Suprapubic skin (tissue), 4 donors: ENCODE measurements around the gene C5orf63. TPM values are rescaled to one million over a fixed set of nuclear protein-coding genes. Genes with fewer than 3 reads are reported as not detected.

Experiments
- DNase-seq, 2 donors: peaks; one replicate each; pipeline ENCODE4 v3.0.0-alpha.2; 2019; ENCODE audit warnings: low spot score in 2 of 2
- H3K27ac ChIP-seq: fragments of 200-600 bp; sonication (generic); one replicate; pipeline ENCODE4 v1.5.1; 2019
- H3K27me3 ChIP-seq: fragments of 200-600 bp; sonication (generic); one replicate; pipeline ENCODE4 v1.5.1; 2019
- H3K36me3 ChIP-seq: fragments of 200-600 bp; sonication (generic); one replicate; pipeline ENCODE4 v1.5.1; 2019
- H3K4me1 ChIP-seq: fragments of 200-600 bp; sonication (generic); one replicate; pipeline ENCODE4 v1.5.1; 2019
- H3K4me3 ChIP-seq: fragments of 200-600 bp; sonication (generic); one replicate; pipeline ENCODE4 v1.5.1; 2019; ENCODE audit warnings: mild to moderate bottlenecking
- H3K9me3 ChIP-seq: fragments of 200-600 bp; sonication (generic); one replicate; pipeline ENCODE4 v1.5.1; 2019
- EP300 ChIP-seq: sonication (generic); formaldehyde crosslinking; IDR thresholded peaks from one replicate; pipeline ENCODE4 v1.6.1; 2017; ENCODE audit warnings: antibody characterized with exemption
- POLR2A ChIP-seq, 2 donors: fragments of 450-650 bp; IDR thresholded peaks; one replicate each; pipeline ENCODE4 v1.6.1; 2017; ENCODE audit warnings: antibody characterized with exemption in 2 of 2, mild to moderate bottlenecking in 2 of 2, moderate library complexity in 2 of 2
- POLR2AphosphoS5 ChIP-seq, 3 donors: sonication (generic); formaldehyde crosslinking; IDR thresholded peaks; one replicate each; pipeline ENCODE4 v1.6.1; 2017; ENCODE audit warnings: antibody characterized with exemption in 3 of 3
- WGBS: methylation state at CpG from one replicate; pipeline ENCODE4 v1.1.5; 2018; 5-methylcytosine and 5-hydroxymethylcytosine counted together
- total RNA-seq, 4 donors: library from RNA; depleted of rRNA; stranded (reverse); fragments of >200 nt; gene quantifications; one replicate each; pipeline ENCODE4 v1.1.0, GENCODE V29; 2016
- TF ChIP-seq, protein P1 (sequence below), 2 donors: fragments of 200-600 bp in 1 of 2; fragments of 450-650 bp in 1 of 2; sonication (generic) in 1 of 2; IDR thresholded peaks; one replicate each; pipeline ENCODE4 v1.5.1; 2016 to 2019; ENCODE audit warnings: antibody characterized with exemption in 2 of 2, mild to moderate bottlenecking in 1 of 2, moderate library complexity in 1 of 2

The C5orf63 gene
- total RNA-seq, 4 donors from 2014 or later: 0.98 to 9.5 (median 2.0) TPM

DNA sequence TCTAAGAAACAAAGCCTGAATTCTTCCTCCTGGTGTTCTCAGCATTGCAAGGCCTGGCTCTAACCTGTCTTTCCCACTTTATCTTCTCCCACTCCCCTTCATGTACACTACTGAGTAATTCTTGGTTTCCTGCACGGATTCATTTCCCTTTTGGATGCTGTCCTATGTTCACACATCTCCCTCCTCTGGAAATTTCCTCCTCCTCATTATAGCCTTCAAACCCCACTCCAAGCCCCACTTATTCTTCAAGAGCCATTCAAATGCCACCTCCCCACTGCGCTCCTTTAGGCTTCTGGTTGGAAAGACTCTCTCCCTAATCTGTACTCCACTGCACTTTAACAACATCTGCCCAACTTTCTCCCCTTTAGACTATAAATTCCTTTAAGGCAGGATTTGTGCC is 28.2 kb upstream of the C5orf63 start:
- no peaks in the 10 kb centered on the region for H3K4me1 ChIP-seq
- WGBS: 60% methylated on average over 2 of the region's 2 CpGs
- no peaks in the 10 kb centered on the region for H3K27me3 ChIP-seq
- H3K4me3 ChIP-seq: no peak overlapping the region
- no peaks in the 10 kb centered on the region for H3K36me3 ChIP-seq
- TF ChIP-seq, protein P1, sequence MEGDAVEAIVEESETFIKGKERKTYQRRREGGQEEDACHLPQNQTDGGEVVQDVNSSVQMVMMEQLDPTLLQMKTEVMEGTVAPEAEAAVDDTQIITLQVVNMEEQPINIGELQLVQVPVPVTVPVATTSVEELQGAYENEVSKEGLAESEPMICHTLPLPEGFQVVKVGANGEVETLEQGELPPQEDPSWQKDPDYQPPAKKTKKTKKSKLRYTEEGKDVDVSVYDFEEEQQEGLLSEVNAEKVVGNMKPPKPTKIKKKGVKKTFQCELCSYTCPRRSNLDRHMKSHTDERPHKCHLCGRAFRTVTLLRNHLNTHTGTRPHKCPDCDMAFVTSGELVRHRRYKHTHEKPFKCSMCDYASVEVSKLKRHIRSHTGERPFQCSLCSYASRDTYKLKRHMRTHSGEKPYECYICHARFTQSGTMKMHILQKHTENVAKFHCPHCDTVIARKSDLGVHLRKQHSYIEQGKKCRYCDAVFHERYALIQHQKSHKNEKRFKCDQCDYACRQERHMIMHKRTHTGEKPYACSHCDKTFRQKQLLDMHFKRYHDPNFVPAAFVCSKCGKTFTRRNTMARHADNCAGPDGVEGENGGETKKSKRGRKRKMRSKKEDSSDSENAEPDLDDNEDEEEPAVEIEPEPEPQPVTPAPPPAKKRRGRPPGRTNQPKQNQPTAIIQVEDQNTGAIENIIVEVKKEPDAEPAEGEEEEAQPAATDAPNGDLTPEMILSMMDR (IDR thresholded peaks at IDR 0.05): no peak
- TF ChIP-seq EP300 (no peak), POLR2AphosphoS5 (IDR thresholded peaks at IDR 0.05) (no peak)
- no peak for DNase-seq
- H3K27ac ChIP-seq: no peak overlapping the region
- no peaks in the 10 kb centered on the region for H3K9me3 ChIP-seq

DNA sequence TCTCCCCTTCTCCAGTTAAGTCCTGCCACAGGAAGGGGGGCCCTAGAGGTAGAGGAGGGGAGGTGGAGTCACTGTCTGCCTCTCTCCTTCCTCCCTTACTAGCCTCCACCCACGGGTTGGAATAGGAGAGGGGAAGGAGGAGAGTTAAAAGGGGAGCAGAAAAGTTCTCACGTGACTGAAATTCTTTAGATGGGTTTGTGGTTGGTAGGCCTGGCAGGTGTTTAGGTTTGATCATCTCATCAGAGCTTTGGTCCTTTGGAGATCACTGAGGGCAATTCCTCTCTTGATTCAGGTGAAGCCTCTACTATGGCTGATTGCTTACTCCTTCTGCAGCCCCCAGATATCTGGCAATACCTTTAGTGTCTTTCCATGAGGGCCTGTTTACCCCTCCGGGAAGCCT is 24.9 kb upstream of the C5orf63 start:
- Histone ChIP-seq H3K27me3 (no peaks in the 10 kb centered on the region), H3K36me3 (no peaks in the 10 kb centered on the region), H3K4me1 (no peaks in the 10 kb centered on the region), H3K9me3 (no peaks in the 10 kb centered on the region), H3K27ac (no peak overlapping the region), H3K4me3 (no peak overlapping the region)
- WGBS: 49% methylated on average over 3 of the region's 3 CpGs
- no peak for DNase-seq
- TF ChIP-seq, protein P1 (IDR thresholded peaks at IDR 0.05): no peak
- TF ChIP-seq POLR2A (IDR thresholded peaks at IDR 0.05) (no peak), EP300 (no peak), POLR2AphosphoS5 (IDR thresholded peaks at IDR 0.05) (no peak)

DNA sequence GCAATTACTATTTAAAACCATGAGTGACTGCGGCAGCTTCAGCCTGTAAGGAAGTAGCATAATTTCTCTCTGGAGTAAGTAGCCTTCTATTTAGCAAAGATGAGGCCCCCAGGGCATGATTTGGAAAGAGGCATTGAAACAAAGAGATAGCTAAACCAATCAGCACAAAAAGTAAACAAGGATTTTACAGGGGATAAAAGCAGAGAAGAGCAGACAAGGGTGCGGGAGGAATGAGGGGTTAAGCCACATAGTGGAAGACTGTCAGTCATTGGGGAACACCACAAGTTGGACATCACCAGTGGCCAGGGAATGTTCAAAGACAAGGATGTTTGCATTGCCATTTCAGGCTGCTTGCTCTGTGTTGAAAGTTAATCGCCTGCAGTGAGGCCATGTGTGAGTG is 24.0 kb upstream of the C5orf63 start:
- Histone ChIP-seq H3K36me3 (no peaks in the 10 kb centered on the region), H3K27me3 (no peaks in the 10 kb centered on the region), H3K27ac (no peak overlapping the region), H3K4me1 (no peaks in the 10 kb centered on the region), H3K9me3 (no peaks in the 10 kb centered on the region), H3K4me3 (no peak overlapping the region)
- WGBS: 65% methylated on average over 3 of the region's 3 CpGs
- no peak for TF ChIP-seq POLR2AphosphoS5 (IDR thresholded peaks at IDR 0.05)
- TF ChIP-seq EP300: no peak
- no peak for TF ChIP-seq POLR2A (IDR thresholded peaks at IDR 0.05)
- TF ChIP-seq, protein P1 (IDR thresholded peaks at IDR 0.05): no peak
- no peak for DNase-seq

DNA sequence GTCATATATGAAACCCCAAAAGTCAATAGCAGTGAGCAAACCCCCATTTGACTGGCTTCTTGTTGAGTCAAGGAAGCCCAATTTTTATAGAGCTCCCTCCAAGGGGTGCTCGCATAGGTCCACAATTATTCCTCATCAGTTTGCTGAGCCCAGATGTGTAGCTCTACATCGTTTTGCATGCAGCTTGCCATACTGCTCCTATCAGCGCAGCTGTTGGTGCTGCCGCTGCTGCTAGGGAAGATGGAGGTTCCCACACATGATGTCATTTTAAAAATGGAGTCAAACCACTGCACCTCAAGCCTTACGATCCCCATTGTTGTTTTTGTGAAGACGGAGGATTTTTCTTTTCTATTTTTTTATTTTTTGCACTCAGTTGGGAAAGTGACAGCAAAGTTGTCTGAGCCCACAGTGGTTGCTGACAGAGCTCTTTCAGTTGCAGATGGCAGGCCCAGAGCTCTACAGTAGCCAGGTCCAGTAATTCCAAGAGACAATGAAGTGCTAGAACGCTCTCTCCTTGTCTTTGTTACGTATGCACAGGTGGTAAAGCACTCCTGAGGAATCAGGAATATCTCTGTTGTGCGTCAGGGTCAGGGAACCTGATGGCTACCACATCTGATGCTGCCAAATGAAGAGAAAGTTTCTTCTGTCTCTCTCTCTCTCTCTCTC is 23.2 kb upstream of the C5orf63 start:
- Histone ChIP-seq H3K36me3 (no peaks in the 10 kb centered on the region), H3K9me3 (no peaks in the 10 kb centered on the region), H3K27me3 (no peaks in the 10 kb centered on the region), H3K4me1 (no peaks in the 10 kb centered on the region), H3K4me3 (no peak overlapping the region), H3K27ac (no peak overlapping the region)
- no peak for TF ChIP-seq POLR2AphosphoS5 (IDR thresholded peaks at IDR 0.05)
- no peak for TF ChIP-seq EP300
- no peak for TF ChIP-seq POLR2A (IDR thresholded peaks at IDR 0.05)
- TF ChIP-seq, protein P1 (IDR thresholded peaks at IDR 0.05): no peak
- no peak for DNase-seq
- 72% methylated on average over 9 of the region's 9 CpGs for WGBS

DNA sequence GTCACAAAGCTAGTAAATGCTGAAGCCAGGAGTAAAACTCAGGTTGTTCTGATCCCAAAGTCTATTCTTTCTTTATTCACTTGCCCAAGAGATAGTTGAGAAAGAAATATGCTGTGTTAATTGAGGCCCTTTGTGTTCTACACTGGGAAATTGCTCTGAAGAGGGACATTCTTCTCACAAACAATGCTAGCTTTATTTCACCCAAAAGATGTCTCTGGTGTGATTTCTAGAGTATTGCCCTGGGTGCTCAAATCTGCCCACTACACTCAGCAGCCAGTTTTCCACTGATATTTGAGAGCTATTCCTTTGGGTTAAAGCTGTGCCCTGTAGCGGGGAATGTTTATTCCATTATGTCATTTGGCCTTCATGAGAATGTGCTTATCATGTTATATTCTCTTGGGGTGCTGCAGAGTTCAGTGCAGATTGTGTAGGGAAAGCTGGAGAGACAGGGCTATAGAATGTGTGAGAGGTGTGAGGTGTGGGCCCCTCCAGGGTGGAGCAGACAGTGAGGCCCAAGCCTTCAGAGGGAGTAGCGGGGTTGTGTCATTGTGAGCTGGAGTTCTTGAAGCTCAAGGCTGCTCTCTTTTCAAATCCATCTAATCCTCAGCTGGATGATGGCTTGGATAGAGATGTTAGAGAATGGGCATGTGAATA is 21.0 kb upstream of the C5orf63 start:
- TF ChIP-seq POLR2AphosphoS5 (IDR thresholded peaks at IDR 0.05) (no peak), EP300 (no peak), POLR2A (IDR thresholded peaks at IDR 0.05) (no peak)
- TF ChIP-seq, protein P1 (IDR thresholded peaks at IDR 0.05): no peak
- Histone ChIP-seq H3K27me3 (no peaks in the 10 kb centered on the region), H3K9me3 (no peaks in the 10 kb centered on the region), H3K27ac (no peak overlapping the region), H3K4me3 (no peak overlapping the region), H3K36me3 (no peaks in the 10 kb centered on the region), H3K4me1 (no peaks in the 10 kb centered on the region)
- DNase-seq: no peak
- WGBS: 85% methylated on average over 2 of the region's 2 CpGs
